HEK293 (cell line): ENCODE data around the gene NOP9.

ENCODE experiments used
- CTCF ChIA-PET: fragments of 350-600 bp; formaldehyde crosslinking; extraction: SDS; loops from one replicate; lab custom pipeline; 2021; ENCODE audit warnings: antibody characterized with exemption; lab: Yijun Ruan, JAX
- POLR2A ChIA-PET: fragments of 300-600 bp; formaldehyde crosslinking; extraction: SDS; loops from one replicate; lab custom pipeline; 2020; ENCODE audit warnings: antibody characterized with exemption, inconsistent platforms; lab: Yijun Ruan, JAX
- H3K27ac ChIP-seq: fragments of 200-500 bp; sonication (Bioruptor generic); 2 replicates; pipeline ENCODE4 v1.5.1; 2014; ENCODE audit warnings: low read depth, low read length, control low read depth, inconsistent platforms; ENCODE audit errors: extremely low read depth
- H3K36me3 ChIP-seq, 2 experiments: fragments of 200-500 bp in 1 of 2; sonication (Bioruptor generic) in 1 of 2; 1 replicate in 1 of 2; 2 replicates in 1 of 2; pipeline ENCODE4 v1.5.1; 2014 to 2017; ENCODE audit warnings: inconsistent platforms in 2 of 2, low read length in 2 of 2; ENCODE audit not compliant: control insufficient read depth in 2 of 2, insufficient read depth in 1 of 2
- H3K4me1 ChIP-seq: fragments of 200-500 bp; sonication (Bioruptor generic); 2 replicates; pipeline ENCODE4 v1.5.1; 2014; ENCODE audit warnings: mild to moderate bottlenecking, low read length, inconsistent platforms; ENCODE audit not compliant: control insufficient read depth, insufficient read depth
- H3K4me3 ChIP-seq: 2 replicates; pipeline ENCODE4 v1.5.1; 2011; ENCODE audit warnings: low read depth, mild to moderate bottlenecking, control low read depth, low read length, moderate library complexity
- H3K9me3 ChIP-seq: fragments of 200-500 bp; sonication (Bioruptor generic); 2 replicates; pipeline ENCODE4 v1.5.1; 2014; ENCODE audit warnings: low read depth, low read length, inconsistent platforms; ENCODE audit not compliant: control insufficient read depth, insufficient read depth
- AEBP2 ChIP-seq: fragments of 450-650 bp; formaldehyde crosslinking; IDR thresholded peaks from 2 replicates; pipeline ENCODE4 v1.5.1; 2016; ENCODE audit warnings: missing biosample characterization, missing genetic modification characterization, borderline replicate concordance
- EGR2 ChIP-seq: fragments of 450-650 bp; formaldehyde crosslinking; IDR thresholded peaks from 2 replicates; pipeline ENCODE4 v1.5.1; 2016; ENCODE audit warnings: low read depth, missing biosample characterization, missing genetic modification characterization
- GLIS2 ChIP-seq: fragments of 450-650 bp; formaldehyde crosslinking; IDR thresholded peaks from 2 replicates; pipeline ENCODE4 v1.5.1; 2016; ENCODE audit warnings: missing biosample characterization, missing genetic modification characterization
- INSM2 ChIP-seq: fragments of 450-650 bp; formaldehyde crosslinking; IDR thresholded peaks from 2 replicates; pipeline ENCODE4 v1.5.1; 2016; ENCODE audit warnings: missing biosample characterization, missing genetic modification characterization
- KLF1 ChIP-seq: fragments of 450-650 bp; formaldehyde crosslinking; IDR thresholded peaks from 2 replicates; pipeline ENCODE4 v1.5.1; 2016; ENCODE audit warnings: missing biosample characterization, missing genetic modification characterization
- KLF10 ChIP-seq: fragments of 450-650 bp; IDR thresholded peaks from 2 replicates; pipeline ENCODE4 v1.5.1; 2018; ENCODE audit warnings: missing biosample characterization, mild to moderate bottlenecking, missing genetic modification characterization
- YY2 ChIP-seq: fragments of 450-650 bp; formaldehyde crosslinking; IDR thresholded peaks from 2 replicates; pipeline ENCODE4 v1.5.1; 2016; ENCODE audit warnings: missing biosample characterization, missing genetic modification characterization
- ZBTB7A ChIP-seq: fragments of 450-650 bp; formaldehyde crosslinking; IDR thresholded peaks from 2 replicates; pipeline ENCODE4 v1.5.1; 2016; ENCODE audit warnings: low read depth, missing biosample characterization, missing genetic modification characterization
- ZIC2 ChIP-seq: fragments of 450-650 bp; formaldehyde crosslinking; IDR thresholded peaks from 2 replicates; pipeline ENCODE4 v1.5.1; 2016; ENCODE audit warnings: missing biosample characterization, missing genetic modification characterization
- ZNF114 ChIP-seq: fragments of 450-650 bp; formaldehyde crosslinking; IDR thresholded peaks from 2 replicates; pipeline ENCODE4 v1.5.0; 2017; ENCODE audit warnings: missing biosample characterization, missing genetic modification characterization
- ZNF133 ChIP-seq: fragments of 450-650 bp; formaldehyde crosslinking; IDR thresholded peaks from 2 replicates; pipeline ENCODE4 v1.5.1; 2016; ENCODE audit warnings: missing biosample characterization, missing genetic modification characterization
- ZNF16 ChIP-seq: fragments of 450-650 bp; formaldehyde crosslinking; IDR thresholded peaks from 2 replicates; pipeline ENCODE4 v1.5.1; 2016; ENCODE audit warnings: low read depth, missing biosample characterization, missing genetic modification characterization
- ZNF175 ChIP-seq: fragments of 450-650 bp; formaldehyde crosslinking; IDR thresholded peaks from 2 replicates; pipeline ENCODE4 v1.5.1; 2016; ENCODE audit warnings: missing biosample characterization, missing genetic modification characterization
- ZNF202 ChIP-seq: fragments of 450-650 bp; formaldehyde crosslinking; IDR thresholded peaks from 2 replicates; pipeline ENCODE4 v1.5.1; 2016; ENCODE audit warnings: missing biosample characterization, missing genetic modification characterization, borderline replicate concordance
- ZNF211 ChIP-seq: fragments of 450-650 bp; formaldehyde crosslinking; IDR thresholded peaks from 2 replicates; pipeline ENCODE4 v1.5.1; 2016; ENCODE audit warnings: low read depth, missing biosample characterization, missing genetic modification characterization
- ZNF248 ChIP-seq: fragments of 450-650 bp; formaldehyde crosslinking; IDR thresholded peaks from 2 replicates; pipeline ENCODE4 v1.5.1; 2017; ENCODE audit warnings: missing biosample characterization, missing genetic modification characterization
- ZNF404 ChIP-seq: fragments of 450-650 bp; formaldehyde crosslinking; IDR thresholded peaks from 2 replicates; pipeline ENCODE4 v1.5.1; 2017; ENCODE audit warnings: missing biosample characterization, missing genetic modification characterization
- ZNF501 ChIP-seq: fragments of 450-650 bp; formaldehyde crosslinking; IDR thresholded peaks from 2 replicates; pipeline ENCODE4 v1.5.1; 2016; ENCODE audit warnings: missing biosample characterization, missing genetic modification characterization
- ZNF571 ChIP-seq: fragments of 450-650 bp; formaldehyde crosslinking; IDR thresholded peaks from 2 replicates; pipeline ENCODE4 v1.5.0; 2017; ENCODE audit warnings: missing biosample characterization, missing genetic modification characterization
- ZNF600 ChIP-seq: fragments of 450-650 bp; formaldehyde crosslinking; IDR thresholded peaks from 2 replicates; pipeline ENCODE4 v1.5.1; 2016; ENCODE audit warnings: missing biosample characterization, missing genetic modification characterization
- ZNF654 ChIP-seq: fragments of 450-650 bp; formaldehyde crosslinking; IDR thresholded peaks from 2 replicates; pipeline ENCODE4 v1.5.1; 2016; ENCODE audit warnings: low read depth, missing biosample characterization, missing genetic modification characterization
- ZNF660 ChIP-seq: fragments of 450-650 bp; IDR thresholded peaks from 2 replicates; pipeline ENCODE4 v1.5.1; 2018; ENCODE audit warnings: missing biosample characterization, mild to moderate bottlenecking, missing genetic modification characterization
- ZNF768 ChIP-seq: fragments of 450-650 bp; formaldehyde crosslinking; IDR thresholded peaks from 2 replicates; pipeline ENCODE4 v1.5.1; 2018; ENCODE audit warnings: missing biosample characterization, mild to moderate bottlenecking, missing genetic modification characterization
- ZNF776 ChIP-seq: fragments of 450-650 bp; formaldehyde crosslinking; IDR thresholded peaks from 2 replicates; pipeline ENCODE4 v1.5.0; 2017; ENCODE audit warnings: missing biosample characterization, missing genetic modification characterization, borderline replicate concordance
- ZSCAN18 ChIP-seq: fragments of 450-650 bp; formaldehyde crosslinking; IDR thresholded peaks from 2 replicates; pipeline ENCODE4 v1.5.1; 2016; ENCODE audit warnings: missing biosample characterization, missing genetic modification characterization

NOP9 gene

GRCh38 chr14:24283796-24284460 is 15.7 kb upstream of the NOP9 start:
- POLR2A ChIA-PET, result interaction anchor here (1.4 to 2.1 kb wide), 3 partner anchors 10 to 42 kb away, joined by 3 to 12 read pairs (median 9); partner anchors contain the start of genes RABGGTA and TINF2
- TF ChIP-seq ZNF600 (tag by site-specific recombination), result no peak
- TF ChIP-seq ZNF501 (tag by site-specific recombination), result no peak
- TF ChIP-seq ZNF776 (tag by site-specific recombination), result no peak
- no peak for TF ChIP-seq ZNF211 (tag by site-specific recombination)
- no peak for TF ChIP-seq ZIC2 (tag by site-specific recombination)
- TF ChIP-seq ZNF202 (tag by site-specific recombination), result no peak
- TF ChIP-seq EGR2 (tag by site-specific recombination), result no peak
- TF ChIP-seq ZNF133 (tag by site-specific recombination), result no peak
- TF ChIP-seq ZNF114 (tag by site-specific recombination), result no peak
- TF ChIP-seq, all 188 proteins: peak for 0
- Histone ChIP-seq H3K4me3 (no peak overlapping the region), H3K9me3 (no peaks in the 10 kb centered on the region), H3K36me3 (no peaks in the 10 kb centered on the region), H3K4me1 (no peaks in the 10 kb centered on the region), H3K27ac (0 out of 2 replicates have a peak overlapping the region, but pooled peaks have one; percentile 31)
- CTCF ChIA-PET, result interaction anchor here (0.5 to 2.0 kb wide), 6 partner anchors 11 to 147 kb away, joined by 3 to 7 read pairs (median 4); partner anchors contain the start of genes CBLN3, KHNYN and TINF2

DNA sequence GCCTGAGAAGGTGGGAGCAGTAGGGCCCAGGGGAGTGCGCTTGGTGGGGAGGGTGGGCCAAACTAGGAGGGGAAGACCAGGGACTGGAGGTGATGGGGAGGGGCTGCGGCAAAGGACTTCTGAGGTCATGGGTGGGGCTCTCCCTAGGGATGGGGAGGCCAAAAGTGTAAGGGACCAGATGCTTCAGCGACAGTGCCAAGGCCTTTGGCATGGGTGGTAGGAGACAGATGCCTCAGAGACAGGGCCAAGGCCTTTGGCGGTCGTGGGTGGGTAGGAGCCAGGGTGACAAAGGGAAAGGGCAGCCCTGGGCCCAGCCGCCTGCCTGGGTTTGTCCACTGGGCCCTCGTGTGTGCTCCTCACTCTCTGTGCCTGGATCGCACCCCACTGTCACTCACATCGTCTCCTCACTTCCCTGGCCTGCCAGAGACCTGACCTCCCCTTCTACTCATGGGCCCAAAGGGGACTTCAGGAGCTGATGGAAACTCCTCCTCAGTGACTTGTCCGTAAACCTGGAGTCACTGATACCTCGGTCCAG is 15.1 kb upstream of the NOP9 start:
- Histone ChIP-seq H3K27ac (no peak overlapping the region), H3K4me1 (no peaks in the 10 kb centered on the region), H3K9me3 (no peaks in the 10 kb centered on the region), H3K36me3 (peaks cover 0 to 4% of the 10 kb centered on the region in 2 experiments; a peak in 1 of 3 replicates), H3K4me3 (no peak overlapping the region)
- POLR2A ChIA-PET, result interaction anchor here (1.7 to 2.1 kb wide), 2 partner anchors 13 to 42 kb away, joined by 9 to 12 read pairs; partner anchors contain the start of genes RABGGTA and TINF2
- CTCF ChIA-PET, result interaction anchor here (2.0 kb wide), 1 partner anchor 42 kb away, joined by 7 read pairs; the partner anchor contains the start of gene TINF2
- TF ChIP-seq ZNF660 (tag by site-specific recombination) (no peak), ZNF404 (tag by site-specific recombination) (no peak), ZBTB7A (tag by site-specific recombination) (no peak), ZSCAN18 (tag by site-specific recombination) (no peak), ZNF16 (tag by site-specific recombination) (no peak), ZNF654 (no peak), AEBP2 (no peak), ZNF768 (tag by site-specific recombination) (no peak), YY2 (tag by site-specific recombination) (no peak), ZNF175 (no peak), ZNF248 (tag by site-specific recombination) (no peak), KLF10 (tag by site-specific recombination) (no peak), INSM2 (no peak), GLIS2 (tag by site-specific recombination) (no peak), KLF1 (tag by site-specific recombination) (no peak), ZNF571 (tag by site-specific recombination) (no peak)
